ENCODE results near the gene ITPR2.
A peak's percentile ranks its signal among the peaks of the same experiment; 100 is the strongest.

The ITPR2 gene

DNA sequence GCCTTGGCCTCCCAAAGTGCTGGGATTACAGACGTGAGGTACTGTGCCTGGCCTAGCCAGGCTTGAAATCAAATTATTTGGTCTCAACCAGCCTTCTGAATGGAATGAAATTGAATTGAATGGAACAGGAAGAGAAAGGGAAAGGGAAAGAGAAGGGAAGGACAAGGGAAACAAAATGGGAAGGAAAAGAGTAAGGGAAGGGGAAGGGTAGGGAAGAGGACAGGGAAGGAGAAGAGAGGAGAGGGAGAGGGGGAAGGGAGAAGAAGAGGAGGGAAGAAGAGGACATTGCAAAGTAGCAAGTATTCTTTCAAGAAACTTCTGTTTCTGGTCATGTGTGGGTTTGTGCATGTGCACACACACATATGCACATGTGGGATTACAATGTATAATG, 97.8 kb downstream of the ITPR2 start:
- Histone ChIP-seq H3F3A (ENCODE audit: insufficient read depth, low read length) (no peaks in the 10 kb centered on the region), H3K4me3 (ENCODE audit: low read depth, low read length, poor library complexity, severe bottlenecking) (no peak overlapping the region), H3K79me2 (ENCODE audit: insufficient read depth, low read length) (0 out of 2 replicates have a peak, but pooled peaks cover 4% of the 10 kb centered on the region), H3K9ac (ENCODE audit: low read length) (no peak overlapping the region), H3K27ac (ENCODE audit: low read depth, low read length, poor library complexity, severe bottlenecking) (no peak overlapping the region), H3K9me3 (ENCODE audit: low read length) (peaks cover 11% of the 10 kb centered on the region; the same call in 1 of the 2 replicates), H3K4me1 (ENCODE audit: insufficient read depth, low read length, severe bottlenecking) (peaks cover 27% of the 10 kb centered on the region), H2AFZ (ENCODE audit: low read length) (no peak overlapping the region), H3K9me2 (ENCODE audit: low read depth, low read length) (no peaks in the 10 kb centered on the region), H3K27me3 (ENCODE audit: insufficient read depth, low read length) (no peaks in the 10 kb centered on the region), H4K20me1 (ENCODE audit: insufficient read depth, low read length) (no peaks in the 10 kb centered on the region; the same call in 1 of the 2 replicates), H3K36me3 (ENCODE audit: insufficient read depth, low read length) (peaks cover 5% of the 10 kb centered on the region; the same call in 1 of the 2 replicates), H3K4me2 (ENCODE audit: low read length) (no peak overlapping the region)
- TF ChIP-seq EZH2 (IDR thresholded peaks at IDR 0.05; ENCODE audit: borderline replicate concordance, low read length): no peak
- TF ChIP-seq, protein P1, sequence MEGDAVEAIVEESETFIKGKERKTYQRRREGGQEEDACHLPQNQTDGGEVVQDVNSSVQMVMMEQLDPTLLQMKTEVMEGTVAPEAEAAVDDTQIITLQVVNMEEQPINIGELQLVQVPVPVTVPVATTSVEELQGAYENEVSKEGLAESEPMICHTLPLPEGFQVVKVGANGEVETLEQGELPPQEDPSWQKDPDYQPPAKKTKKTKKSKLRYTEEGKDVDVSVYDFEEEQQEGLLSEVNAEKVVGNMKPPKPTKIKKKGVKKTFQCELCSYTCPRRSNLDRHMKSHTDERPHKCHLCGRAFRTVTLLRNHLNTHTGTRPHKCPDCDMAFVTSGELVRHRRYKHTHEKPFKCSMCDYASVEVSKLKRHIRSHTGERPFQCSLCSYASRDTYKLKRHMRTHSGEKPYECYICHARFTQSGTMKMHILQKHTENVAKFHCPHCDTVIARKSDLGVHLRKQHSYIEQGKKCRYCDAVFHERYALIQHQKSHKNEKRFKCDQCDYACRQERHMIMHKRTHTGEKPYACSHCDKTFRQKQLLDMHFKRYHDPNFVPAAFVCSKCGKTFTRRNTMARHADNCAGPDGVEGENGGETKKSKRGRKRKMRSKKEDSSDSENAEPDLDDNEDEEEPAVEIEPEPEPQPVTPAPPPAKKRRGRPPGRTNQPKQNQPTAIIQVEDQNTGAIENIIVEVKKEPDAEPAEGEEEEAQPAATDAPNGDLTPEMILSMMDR (IDR thresholded peaks at IDR 0.05; ENCODE audit: low read length): no peak

DNA sequence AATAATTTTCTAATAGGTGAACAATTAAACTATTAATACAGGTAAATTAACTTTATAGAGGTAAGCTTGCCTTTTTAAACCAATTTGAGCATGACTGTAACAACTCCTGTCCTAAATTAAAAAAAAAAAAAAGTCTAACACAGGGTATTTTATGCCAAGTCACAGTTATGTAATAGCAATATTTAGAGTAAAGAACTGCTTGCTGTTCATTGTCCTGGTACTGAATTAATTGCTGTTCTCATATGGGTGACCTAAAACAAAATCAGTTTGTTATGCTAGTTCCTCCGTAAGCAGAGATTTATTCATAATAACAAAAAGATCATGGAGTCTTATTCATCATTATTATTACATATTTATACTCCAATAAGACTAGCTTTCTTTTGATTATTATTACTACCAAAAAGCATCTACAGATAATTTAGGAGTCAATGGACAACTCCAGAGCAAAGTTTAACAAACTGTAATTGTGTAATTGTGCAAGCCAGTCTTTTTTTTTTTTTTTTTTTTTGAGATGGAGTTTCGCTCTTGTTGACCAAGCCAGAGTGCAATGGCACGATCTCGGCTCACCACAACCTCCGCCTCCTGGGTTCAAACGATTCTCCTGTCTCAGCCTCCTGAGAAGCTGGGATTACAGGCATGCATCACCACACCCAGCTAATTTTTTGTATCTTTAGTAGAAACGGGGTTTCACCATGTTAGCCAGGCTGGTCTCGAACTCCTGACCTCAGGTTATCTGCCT, 98.3 kb downstream of the ITPR2 start:
- TF ChIP-seq EZH2 (IDR thresholded peaks at IDR 0.05; ENCODE audit: borderline replicate concordance, low read length): no peak
- TF ChIP-seq, protein P1 (IDR thresholded peaks at IDR 0.05; ENCODE audit: low read length): no peak
- H3K4me1 ChIP-seq (ENCODE audit: insufficient read depth, low read length, severe bottlenecking): peaks cover 27% of the 10 kb centered on the region
- no peak overlapping the region for H3K4me2 ChIP-seq (ENCODE audit: low read length)

DNA sequence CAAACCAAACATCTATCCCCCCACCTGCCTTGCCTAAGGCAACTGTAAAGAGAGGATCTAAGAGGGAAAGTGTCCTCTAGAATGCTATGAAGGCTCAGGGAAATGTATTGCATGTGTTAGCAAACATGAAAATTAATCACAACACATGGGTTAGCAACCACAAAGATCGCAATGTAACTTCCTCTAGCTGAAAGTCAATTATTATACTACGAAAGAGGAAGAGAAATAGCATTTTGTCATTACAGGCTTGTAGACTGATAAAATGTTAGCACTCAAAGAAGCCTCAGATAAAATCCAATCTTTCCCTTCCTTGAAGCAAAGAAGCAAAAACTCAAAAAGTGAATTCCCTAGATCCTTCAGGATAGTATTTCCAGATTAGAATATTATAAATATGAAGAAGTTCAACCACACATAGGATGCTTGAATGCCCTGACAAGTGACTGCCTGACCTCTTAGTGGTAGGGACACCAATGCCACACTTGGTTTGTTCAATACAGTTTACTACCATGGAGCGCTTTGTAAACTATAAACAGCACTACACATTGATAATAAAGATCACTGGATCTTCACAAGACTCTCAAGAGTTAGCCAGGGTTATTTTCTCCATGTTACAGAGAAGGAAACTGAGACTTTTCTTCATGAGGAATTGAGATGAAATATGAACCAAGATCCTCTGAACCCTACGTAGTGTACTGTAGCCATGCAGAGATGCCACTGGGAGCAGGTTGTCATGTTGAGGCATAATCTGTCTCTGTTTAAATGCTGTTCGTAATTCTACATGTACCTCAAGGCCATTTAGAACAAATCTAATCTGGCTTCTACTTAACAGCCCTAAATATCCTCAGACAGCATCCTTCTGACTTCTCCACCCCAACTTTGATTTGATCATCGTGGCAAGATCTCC, 100.7 kb downstream of the ITPR2 start:
- Histone ChIP-seq H3K4me2 (ENCODE audit: low read length) (peak overlapping the region; percentile 36; the same call in 1 of the 2 replicates), H3K4me1 (ENCODE audit: insufficient read depth, low read length, severe bottlenecking) (peaks cover 31% of the 10 kb centered on the region), H3K9me3 (ENCODE audit: low read length) (no peaks in the 10 kb centered on the region), H3F3A (ENCODE audit: insufficient read depth, low read length) (no peaks in the 10 kb centered on the region), H3K27me3 (ENCODE audit: insufficient read depth, low read length) (no peaks in the 10 kb centered on the region), H3K36me3 (ENCODE audit: insufficient read depth, low read length) (no peaks in the 10 kb centered on the region), H3K27ac (ENCODE audit: low read depth, low read length, poor library complexity, severe bottlenecking) (peak overlapping the region; percentile 37), H3K79me2 (ENCODE audit: insufficient read depth, low read length) (0 out of 2 replicates have a peak, but pooled peaks cover 4% of the 10 kb centered on the region), H3K9ac (ENCODE audit: low read length) (peak overlapping the region; percentile 2; the same call in 1 of the 2 replicates), H4K20me1 (ENCODE audit: insufficient read depth, low read length) (no peaks in the 10 kb centered on the region), H3K4me3 (ENCODE audit: low read depth, low read length, poor library complexity, severe bottlenecking) (no peak overlapping the region), H3K9me2 (ENCODE audit: low read depth, low read length) (no peaks in the 10 kb centered on the region), H2AFZ (ENCODE audit: low read length) (no peak overlapping the region)
- TF ChIP-seq, protein P1 (IDR thresholded peaks at IDR 0.05; ENCODE audit: low read length): no peak
- no peak for TF ChIP-seq EZH2 (IDR thresholded peaks at IDR 0.05; ENCODE audit: borderline replicate concordance, low read length)

More for the DNA sequence above, 98.3 kb downstream of the ITPR2 start:
- Histone ChIP-seq H3K27me3 (ENCODE audit: insufficient read depth, low read length) (no peaks in the 10 kb centered on the region), H3K9me2 (ENCODE audit: low read depth, low read length) (no peaks in the 10 kb centered on the region), H3K27ac (ENCODE audit: low read depth, low read length, poor library complexity, severe bottlenecking) (no peak overlapping the region), H3K36me3 (ENCODE audit: insufficient read depth, low read length) (peaks cover 5% of the 10 kb centered on the region; the same call in 1 of the 2 replicates), H3K9me3 (ENCODE audit: low read length) (peaks cover 9% of the 10 kb centered on the region; the same call in 1 of the 2 replicates), H4K20me1 (ENCODE audit: insufficient read depth, low read length) (no peaks in the 10 kb centered on the region; the same call in 1 of the 2 replicates), H3K79me2 (ENCODE audit: insufficient read depth, low read length) (0 out of 2 replicates have a peak, but pooled peaks cover 4% of the 10 kb centered on the region), H3K9ac (ENCODE audit: low read length) (no peak overlapping the region), H3K4me3 (ENCODE audit: low read depth, low read length, poor library complexity, severe bottlenecking) (no peak overlapping the region), H2AFZ (ENCODE audit: low read length) (no peak overlapping the region), H3F3A (ENCODE audit: insufficient read depth, low read length) (no peaks in the 10 kb centered on the region)

Measured in OCI-LY1 (cell line).